ENCODE results near the gene TRIM2. TPM values are rescaled to one million over a fixed set of nuclear protein-coding genes. Genes with fewer than 3 reads are reported as not detected.

TRIM2 gene
- total and polyA plus RNA-seq, 2 experiments from 2014 or later, result 22.0 to 61.5 TPM

DNA sequence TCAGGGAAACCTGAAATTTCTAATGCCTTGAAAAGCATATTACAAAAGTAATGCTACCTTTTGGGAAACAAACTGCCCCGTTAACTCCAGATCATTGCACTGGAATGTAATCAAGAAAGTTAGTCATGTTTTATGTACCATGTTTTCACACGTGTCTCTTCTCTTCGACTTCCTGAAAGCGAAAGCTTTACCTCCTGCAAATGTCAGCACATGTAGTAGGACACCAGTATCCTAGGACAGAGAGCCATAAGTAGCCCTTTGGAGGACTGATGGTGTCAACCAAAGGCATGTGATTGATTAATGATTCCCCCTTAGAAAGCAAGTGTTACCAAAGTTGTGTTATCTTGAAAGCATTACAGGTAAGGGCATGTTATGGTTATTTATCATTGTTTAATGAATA lies 131.4 kb downstream of the TRIM2 start:
- Histone ChIP-seq H3K4me1 (ENCODE audit: insufficient read depth) (peaks cover 21% of the 10 kb centered on the region), H2AFZ (no peak overlapping the region), H3K27ac (ENCODE audit: low read depth) (no peak overlapping the region), H3K79me2 (replicated peaks; ENCODE audit: insufficient read depth) (no peaks in the 10 kb centered on the region), H3K36me3 (ENCODE audit: insufficient read depth) (no peaks in the 10 kb centered on the region; the same call in 1 of the 2 replicates), H3K9me2 (ENCODE audit: insufficient read depth) (no peaks in the 10 kb centered on the region), H4K20me1 (replicated peaks; ENCODE audit: insufficient read depth) (no peaks in the 10 kb centered on the region), H3K27me3 (ENCODE audit: insufficient read depth) (no peaks in the 10 kb centered on the region), H3F3A (replicated peaks; ENCODE audit: low read depth) (no peaks in the 10 kb centered on the region), H3K4me3 (no peak overlapping the region), H3K4me2 (peak overlapping the region; percentile 7; the same call in 1 of the 2 replicates)
- peaks cover 2% of the 10 kb centered on the region for H3K27me3 Mint-ChIP-seq (ENCODE audit: insufficient read depth, low read depth, poor library complexity)
- TF ChIP-seq POLR2AphosphoS5 (IDR thresholded peaks at IDR 0.05; ENCODE audit: low read depth) (no peak), CREB1 (CRISPR knock-in tag; IDR thresholded peaks at IDR 0.05; ENCODE audit: low read depth) (no peak), EZH2 (IDR thresholded peaks at IDR 0.05; ENCODE audit: low read depth, unreplicated experiment) (no peak), CTCF (conservative IDR thresholded peaks at IDR 0.05; ENCODE audit: low read depth in 2 of 2) (no peak)
- DNase-seq (ENCODE audit: low spot score) (no peak), ATAC-seq (no peak)
- H3K36me3 Mint-ChIP-seq (ENCODE audit: low read depth), result no peaks in the 10 kb centered on the region; the same call in 2 of the 3 replicates
- H3K4me3 Mint-ChIP-seq, result no peak overlapping the region
- H3K4me1 Mint-ChIP-seq, result peaks cover 19% of the 10 kb centered on the region
- H3K27ac Mint-ChIP-seq, result no peak overlapping the region
- H3K9me3 Mint-ChIP-seq, result no peaks in the 10 kb centered on the region

- H3K36me3 ChIP-seq (ENCODE audit: insufficient read depth), result no peaks in the 10 kb centered on the region
- no peaks in the 10 kb centered on the region for H3K27me3 Mint-ChIP-seq (ENCODE audit: insufficient read depth, low read depth, poor library complexity)
- no peaks in the 10 kb centered on the region for H4K20me1 ChIP-seq (replicated peaks; ENCODE audit: insufficient read depth)
- H3K27me3 ChIP-seq (ENCODE audit: insufficient read depth), result no peaks in the 10 kb centered on the region
- H3K4me2 ChIP-seq, result no peak overlapping the region
- DNase-seq (ENCODE audit: low spot score) (no peak), ATAC-seq (no peak)
- H3K4me3 ChIP-seq, result no peak overlapping the region
- H3K4me3 Mint-ChIP-seq, result no peak overlapping the region
- no peaks in the 10 kb centered on the region for H3K9me3 Mint-ChIP-seq
- no peaks in the 10 kb centered on the region for H3K36me3 Mint-ChIP-seq (ENCODE audit: low read depth)
- no peaks in the 10 kb centered on the region for H3K79me2 ChIP-seq (replicated peaks; ENCODE audit: insufficient read depth)
- peaks cover 21% of the 10 kb centered on the region for H3K4me1 ChIP-seq (ENCODE audit: insufficient read depth)
- H3K27ac Mint-ChIP-seq, result no peak overlapping the region; the same call in 1 of the 2 replicates
- peaks cover 19% of the 10 kb centered on the region for H3K4me1 Mint-ChIP-seq
- H3K27ac ChIP-seq (ENCODE audit: low read depth), result no peak overlapping the region
- no peaks in the 10 kb centered on the region for H3F3A ChIP-seq (replicated peaks; ENCODE audit: low read depth)
- no peak overlapping the region for H2AFZ ChIP-seq
- no peaks in the 10 kb centered on the region for H3K9me2 ChIP-seq (ENCODE audit: insufficient read depth)
- TF ChIP-seq CREB1 (CRISPR knock-in tag; IDR thresholded peaks at IDR 0.05; ENCODE audit: low read depth) (no peak), ZNF331 (CRISPR knock-in tag; IDR thresholded peaks at IDR 0.05; ENCODE audit: low read depth) (no peak), ETS1 (IDR thresholded peaks at IDR 0.05) (no peak), EZH2phosphoT487 (IDR thresholded peaks at IDR 0.05; ENCODE audit: unreplicated experiment) (no peak), JUNB (IDR thresholded peaks at IDR 0.05; ENCODE audit: unreplicated experiment) (no peak), ZNF114 (CRISPR knock-in tag; IDR thresholded peaks at IDR 0.05) (no peak), EZH2 (IDR thresholded peaks at IDR 0.05; ENCODE audit: low read depth, unreplicated experiment) (no peak)
- TF ChIP-seq, protein P1, sequence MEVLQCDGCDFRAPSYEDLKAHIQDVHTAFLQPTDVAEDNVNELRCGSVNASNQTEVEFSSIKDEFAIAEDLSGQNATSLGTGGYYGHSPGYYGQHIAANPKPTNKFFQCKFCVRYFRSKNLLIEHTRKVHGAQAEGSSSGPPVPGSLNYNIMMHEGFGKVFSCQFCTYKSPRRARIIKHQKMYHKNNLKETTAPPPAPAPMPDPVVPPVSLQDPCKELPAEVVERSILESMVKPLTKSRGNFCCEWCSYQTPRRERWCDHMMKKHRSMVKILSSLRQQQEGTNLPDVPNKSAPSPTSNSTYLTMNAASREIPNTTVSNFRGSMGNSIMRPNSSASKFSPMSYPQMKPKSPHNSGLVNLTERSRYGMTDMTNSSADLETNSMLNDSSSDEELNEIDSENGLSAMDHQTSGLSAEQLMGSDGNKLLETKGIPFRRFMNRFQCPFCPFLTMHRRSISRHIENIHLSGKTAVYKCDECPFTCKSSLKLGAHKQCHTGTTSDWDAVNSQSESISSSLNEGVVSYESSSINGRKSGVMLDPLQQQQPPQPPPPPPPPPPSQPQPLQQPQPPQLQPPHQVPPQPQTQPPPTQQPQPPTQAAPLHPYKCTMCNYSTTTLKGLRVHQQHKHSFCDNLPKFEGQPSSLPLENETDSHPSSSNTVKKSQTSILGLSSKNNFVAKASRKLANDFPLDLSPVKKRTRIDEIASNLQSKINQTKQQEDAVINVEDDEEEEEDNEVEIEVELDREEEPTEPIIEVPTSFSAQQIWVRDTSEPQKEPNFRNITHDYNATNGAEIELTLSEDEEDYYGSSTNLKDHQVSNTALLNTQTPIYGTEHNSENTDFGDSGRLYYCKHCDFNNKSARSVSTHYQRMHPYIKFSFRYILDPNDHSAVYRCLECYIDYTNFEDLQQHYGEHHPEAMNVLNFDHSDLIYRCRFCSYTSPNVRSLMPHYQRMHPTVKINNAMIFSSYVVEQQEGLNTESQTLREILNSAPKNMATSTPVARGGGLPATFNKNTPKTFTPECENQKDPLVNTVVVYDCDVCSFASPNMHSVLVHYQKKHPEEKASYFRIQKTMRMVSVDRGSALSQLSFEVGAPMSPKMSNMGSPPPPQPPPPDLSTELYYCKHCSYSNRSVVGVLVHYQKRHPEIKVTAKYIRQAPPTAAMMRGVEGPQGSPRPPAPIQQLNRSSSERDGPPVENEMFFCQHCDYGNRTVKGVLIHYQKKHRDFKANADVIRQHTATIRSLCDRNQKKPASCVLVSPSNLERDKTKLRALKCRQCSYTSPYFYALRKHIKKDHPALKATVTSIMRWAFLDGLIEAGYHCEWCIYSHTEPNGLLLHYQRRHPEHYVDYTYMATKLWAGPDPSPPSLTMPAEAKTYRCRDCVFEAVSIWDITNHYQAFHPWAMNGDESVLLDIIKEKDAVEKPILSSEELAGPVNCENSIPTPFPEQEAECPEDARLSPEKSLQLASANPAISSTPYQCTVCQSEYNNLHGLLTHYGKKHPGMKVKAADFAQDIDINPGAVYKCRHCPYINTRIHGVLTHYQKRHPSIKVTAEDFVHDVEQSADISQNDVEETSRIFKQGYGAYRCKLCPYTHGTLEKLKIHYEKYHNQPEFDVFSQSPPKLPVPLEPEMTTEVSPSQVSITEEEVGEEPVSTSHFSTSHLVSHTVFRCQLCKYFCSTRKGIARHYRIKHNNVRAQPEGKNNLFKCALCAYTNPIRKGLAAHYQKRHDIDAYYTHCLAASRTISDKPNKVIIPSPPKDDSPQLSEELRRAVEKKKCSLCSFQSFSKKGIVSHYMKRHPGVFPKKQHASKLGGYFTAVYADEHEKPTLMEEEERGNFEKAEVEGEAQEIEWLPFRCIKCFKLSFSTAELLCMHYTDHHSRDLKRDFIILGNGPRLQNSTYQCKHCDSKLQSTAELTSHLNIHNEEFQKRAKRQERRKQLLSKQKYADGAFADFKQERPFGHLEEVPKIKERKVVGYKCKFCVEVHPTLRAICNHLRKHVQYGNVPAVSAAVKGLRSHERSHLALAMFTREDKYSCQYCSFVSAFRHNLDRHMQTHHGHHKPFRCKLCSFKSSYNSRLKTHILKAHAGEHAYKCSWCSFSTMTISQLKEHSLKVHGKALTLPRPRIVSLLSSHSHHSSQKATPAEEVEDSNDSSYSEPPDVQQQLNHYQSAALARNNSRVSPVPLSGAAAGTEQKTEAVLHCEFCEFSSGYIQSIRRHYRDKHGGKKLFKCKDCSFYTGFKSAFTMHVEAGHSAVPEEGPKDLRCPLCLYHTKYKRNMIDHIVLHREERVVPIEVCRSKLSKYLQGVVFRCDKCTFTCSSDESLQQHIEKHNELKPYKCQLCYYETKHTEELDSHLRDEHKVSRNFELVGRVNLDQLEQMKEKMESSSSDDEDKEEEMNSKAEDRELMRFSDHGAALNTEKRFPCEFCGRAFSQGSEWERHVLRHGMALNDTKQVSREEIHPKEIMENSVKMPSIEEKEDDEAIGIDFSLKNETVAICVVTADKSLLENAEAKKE (CRISPR knock-in tag; IDR thresholded peaks at IDR 0.05), result no peak
These were observed 133.4 kb downstream of the TRIM2 start for GRCh38 chr4:153337686-153338085.
